Psoas muscle (tissue), 8 donors: ENCODE measurements around the gene SYS1. TPM values are rescaled to one million over a fixed set of nuclear protein-coding genes. Genes with fewer than 3 reads are reported as not detected.

ENCODE experiments used
- ATAC-seq, 4 donors: fragments of 200-7000 bp; cut with Tn5 transposase; one replicate each; pipeline ENCODE4 v1.9.1; 2020; ENCODE audit warnings: moderate library complexity in 3 of 4, mild to moderate bottlenecking in 2 of 4
- DNase-seq, 2 donors: peaks; one replicate each; pipeline ENCODE4 v3.0.0-alpha.2; 2020
- H3K27ac ChIP-seq: fragments of 200-600 bp; one replicate; pipeline ENCODE4 v1.8.0; 2022
- H3K27me3 ChIP-seq, 3 donors: fragments of 200-600 bp in 1 of 3; one replicate each; pipeline versions ENCODE4 v1.6.1 to v1.8.0; 2013 to 2022; ENCODE audit warnings: low read length in 2 of 3, mild to moderate bottlenecking in 2 of 3, moderate library complexity in 1 of 3; ENCODE audit not compliant: insufficient read depth in 3 of 3
- H3K36me3 ChIP-seq, 2 donors: fragments of 200-600 bp in 1 of 2; one replicate each; pipeline versions ENCODE4 v1.6.1 to v1.8.0; 2013 to 2022; ENCODE audit warnings: low read depth in 1 of 2, mild to moderate bottlenecking in 1 of 2, moderate library complexity in 1 of 2; ENCODE audit not compliant: insufficient read depth in 1 of 2
- H3K4me1 ChIP-seq: fragments of 200-600 bp; one replicate; pipeline ENCODE4 v1.8.0; 2022
- H3K4me3 ChIP-seq: fragments of 200-600 bp; one replicate; pipeline ENCODE4 v1.8.0; 2022; ENCODE audit warnings: mild to moderate bottlenecking
- H3K9me3 ChIP-seq: fragments of 200-600 bp; one replicate; pipeline ENCODE4 v1.8.0; 2022
- WGBS, 3 donors: extraction: QIAGEN DNeasy Blood & Tissue Kit; methylation state at CpG; one replicate each; pipeline versions ENCODE4 v1.1.6 to v1.1.7; 2013; 5-methylcytosine and 5-hydroxymethylcytosine counted together
- intact Hi-C, 2 donors: fragments of 100-400 bp; cut with DNase I; formaldehyde crosslinking; loops; one replicate each; pipeline versions ENCODE4 v1.11.0 to v1.14.2; 2022
- polyA plus RNA-seq, 3 donors: library from polyadenylated mRNA; stranded (reverse); fragments of 200-250 nt; gene quantifications; one replicate each; pipeline ENCODE4 v1.2.3, GENCODE V29; 2013
- total RNA-seq, 4 donors: library from RNA; stranded (reverse); fragmentation: NEBNext Ultra II Directional in 2 of 4; extraction: Animal tissue kit (Norgen Biotek cat#: 25700) in 2 of 4; gene quantifications; one replicate each; pipeline versions ENCODE4 v1.2.1 to v1.2.4, GENCODE V29; 2021 to 2023
- TF ChIP-seq, protein P1 (sequence below): fragments of 200-600 bp; IDR thresholded peaks from one replicate; pipeline ENCODE4 v1.8.0; 2022; ENCODE audit warnings: antibody characterized with exemption
- donor health status: healthy with polysubstance abuse.
- donor health status: DM: no; HTN: no; CAD: no; lungs with moderate emphysema.
- donor health status: Bipolar disorder and iron deficiency.
- donor health status: healthy.
- donor health status: DM: yes; HTN: yes; CAD: no.
- donor health status: DM: no; HTN: no; CAD: no.
- donor health status: DM: no; HTN: no; CAD: no.
- donor health status: DM: yes; HTN: yes; CAD: no.

The SYS1 gene
- total and polyA plus RNA-seq, 7 donors: 17.1 to 73.3 (median 29.6) TPM

GRCh38 chr20:45367126-45367525, 4.2 kb downstream of the SYS1 start:
- intact Hi-C loops: no loop called here
- peaks cover 12 to 42% of the 10 kb centered on the region in 2 donors for H3K36me3 ChIP-seq
- H3K27ac ChIP-seq: no peak overlapping the region
- no peak for DNase-seq
- no peak overlapping the region for H3K4me3 ChIP-seq
- TF ChIP-seq, protein P1, sequence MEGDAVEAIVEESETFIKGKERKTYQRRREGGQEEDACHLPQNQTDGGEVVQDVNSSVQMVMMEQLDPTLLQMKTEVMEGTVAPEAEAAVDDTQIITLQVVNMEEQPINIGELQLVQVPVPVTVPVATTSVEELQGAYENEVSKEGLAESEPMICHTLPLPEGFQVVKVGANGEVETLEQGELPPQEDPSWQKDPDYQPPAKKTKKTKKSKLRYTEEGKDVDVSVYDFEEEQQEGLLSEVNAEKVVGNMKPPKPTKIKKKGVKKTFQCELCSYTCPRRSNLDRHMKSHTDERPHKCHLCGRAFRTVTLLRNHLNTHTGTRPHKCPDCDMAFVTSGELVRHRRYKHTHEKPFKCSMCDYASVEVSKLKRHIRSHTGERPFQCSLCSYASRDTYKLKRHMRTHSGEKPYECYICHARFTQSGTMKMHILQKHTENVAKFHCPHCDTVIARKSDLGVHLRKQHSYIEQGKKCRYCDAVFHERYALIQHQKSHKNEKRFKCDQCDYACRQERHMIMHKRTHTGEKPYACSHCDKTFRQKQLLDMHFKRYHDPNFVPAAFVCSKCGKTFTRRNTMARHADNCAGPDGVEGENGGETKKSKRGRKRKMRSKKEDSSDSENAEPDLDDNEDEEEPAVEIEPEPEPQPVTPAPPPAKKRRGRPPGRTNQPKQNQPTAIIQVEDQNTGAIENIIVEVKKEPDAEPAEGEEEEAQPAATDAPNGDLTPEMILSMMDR: no peak
- no peaks in the 10 kb centered on the region for H3K27me3 ChIP-seq
- ATAC-seq: no peak
- peaks cover 18% of the 10 kb centered on the region for H3K4me1 ChIP-seq
- H3K9me3 ChIP-seq: no peaks in the 10 kb centered on the region

- no peak for DNase-seq
- H3K4me3 ChIP-seq: no peak overlapping the region
- TF ChIP-seq, protein P1: no peak
- no peak for ATAC-seq
- no peaks in the 10 kb centered on the region for H3K9me3 ChIP-seq
- H3K27me3 ChIP-seq: no peaks in the 10 kb centered on the region
- intact Hi-C loops: no loop called here
- H3K36me3 ChIP-seq: peaks cover 12 to 42% of the 10 kb centered on the region in 2 donors
- 74 to 85% (median 79%) methylated on average over 6 of the region's 6 CpGs for WGBS, 3 donors
- no peak overlapping the region for H3K27ac ChIP-seq
- H3K4me1 ChIP-seq: peaks cover 13% of the 10 kb centered on the region
These were observed 5.4 kb downstream of the SYS1 start for GRCh38 chr20:45368221-45368980.

GRCh38 chr20:45370571-45371160, 7.7 kb downstream of the SYS1 start:
- 68 to 91% (median 79%) methylated on average over 3 of the region's 3 CpGs for WGBS, 3 donors
- Histone ChIP-seq H3K36me3 (peaks cover 12 to 35% of the 10 kb centered on the region in 2 donors), H3K27me3 (no peaks in the 10 kb centered on the region), H3K27ac (no peak overlapping the region), H3K9me3 (no peaks in the 10 kb centered on the region), H3K4me1 (no peaks in the 10 kb centered on the region), H3K4me3 (no peak overlapping the region)
- DNase-seq (no peak), ATAC-seq (no peak)
- TF ChIP-seq, protein P1: no peak
- intact Hi-C loops: loop anchor here (5.0 kb wide), 3 partner anchors 47 to 67 kb away; partner anchors contain the start of gene PIGT (in 1 of the 2)

DNA sequence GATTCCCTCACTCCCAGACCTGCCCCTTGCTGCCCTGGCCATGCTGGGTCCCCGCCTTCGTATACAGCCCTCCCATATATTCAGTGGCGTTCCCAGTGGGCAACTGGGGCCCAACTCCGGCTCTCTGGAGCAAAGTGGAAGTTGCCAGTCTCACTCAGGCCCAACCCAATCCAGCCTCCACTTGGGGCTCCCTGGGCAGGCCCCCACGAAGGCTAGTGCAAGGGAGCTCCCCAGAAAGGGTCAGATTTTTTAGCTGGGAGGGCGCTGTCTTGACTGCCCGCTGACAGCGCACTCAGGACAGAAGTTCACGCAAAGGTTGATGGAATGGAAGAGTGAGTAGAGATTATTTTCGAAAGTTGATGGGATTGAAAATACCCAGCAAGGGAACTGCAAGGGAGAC, 9.3 kb downstream of the SYS1 start:
- Histone ChIP-seq H3K27me3 (no peaks in the 10 kb centered on the region), H3K27ac (no peak overlapping the region), H3K36me3 (peaks cover 9 to 20% of the 10 kb centered on the region in 2 donors), H3K4me3 (peak overlapping the region; percentile 63), H3K9me3 (no peaks in the 10 kb centered on the region), H3K4me1 (no peaks in the 10 kb centered on the region)
- intact Hi-C loops: loop anchor here (5.0 kb wide), 3 partner anchors 45 to 65 kb away; partner anchors contain the start of gene PIGT (in 1 of the 2)
- TF ChIP-seq, protein P1: no peak
- DNase-seq: no peak
- ATAC-seq: no peak
- 82 to 90% (median 83%) methylated on average over 10 of the region's 10 CpGs for WGBS, 3 donors
